Endodermal cell (in vitro differentiated cells): ENCODE results near the gene CPZ. TPM values are rescaled to one million over a fixed set of nuclear protein-coding genes. Genes with fewer than 3 reads are reported as not detected.
"Not testable (repeated sequence)": the region's sequence is repeated elsewhere in the genome, so short reads cannot be mapped to it uniquely, and the experiment has no call there.

Source experiments
- DNase-seq: peaks from one replicate; pipeline ENCODE4 v3.0.0-alpha.2; 2017
- H3K27ac ChIP-seq: 2 replicates; pipeline ENCODE4 v1.5.1; 2013; ENCODE audit warnings: mild to moderate bottlenecking, low read depth, low read length, moderate library complexity
- H3K27me3 ChIP-seq: 2 replicates; pipeline ENCODE4 v1.6.1; 2013; ENCODE audit warnings: mild to moderate bottlenecking, low read length, moderate library complexity; ENCODE audit not compliant: insufficient read depth, control insufficient read depth, poor library complexity, severe bottlenecking
- H3K36me3 ChIP-seq: 2 replicates; pipeline ENCODE4 v1.7.0; 2013; ENCODE audit warnings: mild to moderate bottlenecking, low read length, moderate library complexity; ENCODE audit not compliant: control insufficient read depth, insufficient read depth
- H3K4me1 ChIP-seq: one replicate; pipeline ENCODE4 v1.7.0; 2013; ENCODE audit warnings: low read length; ENCODE audit not compliant: control insufficient read depth, insufficient read depth
- H3K4me3 ChIP-seq: 2 replicates; pipeline ENCODE4 v1.5.1; 2013; ENCODE audit warnings: mild to moderate bottlenecking, low read length, moderate library complexity
- H3K9ac ChIP-seq: 2 replicates; pipeline ENCODE4 v1.6.1; 2013; ENCODE audit warnings: mild to moderate bottlenecking, low read length, moderate library complexity; ENCODE audit not compliant: poor library complexity, severe bottlenecking; ENCODE audit errors: extremely low read depth
- H3K9me3 ChIP-seq: 2 replicates; pipeline ENCODE4 v1.6.1; 2013; ENCODE audit warnings: mild to moderate bottlenecking, low read length, moderate library complexity; ENCODE audit not compliant: control insufficient read depth
- H3K27ac Mint-ChIP-seq: 2 replicates; pipeline ENCODE4 v1.8.0; 2020; ENCODE audit warnings: mixed read lengths
- H3K27me3 Mint-ChIP-seq: 2 replicates; pipeline ENCODE4 v1.8.0; 2021; ENCODE audit warnings: mild to moderate bottlenecking, mixed read lengths; ENCODE audit not compliant: insufficient read depth
- H3K36me3 Mint-ChIP-seq: 2 replicates; pipeline ENCODE4 v1.8.0; 2020; ENCODE audit warnings: low read depth, mixed read lengths
- H3K4me1 Mint-ChIP-seq: 2 replicates; pipeline ENCODE4 v1.8.0; 2020; ENCODE audit warnings: mixed read lengths
- H3K4me3 Mint-ChIP-seq: 2 replicates; pipeline ENCODE4 v1.8.0; 2020; ENCODE audit warnings: mild to moderate bottlenecking, moderate library complexity, mixed read lengths
- H3K9me3 Mint-ChIP-seq: 2 replicates; pipeline ENCODE4 v1.8.0; 2020; ENCODE audit warnings: mild to moderate bottlenecking, mixed read lengths
- CTCF ChIP-seq: fragments of 200-600 bp; sonication (generic); conservative IDR thresholded peaks from 2 replicates; pipeline ENCODE4 v1.5.0; 2021; ENCODE audit warnings: antibody characterized with exemption, mild to moderate bottlenecking
- WGBS, 2 experiments: methylation state at CpG; one replicate each; pipeline versions ENCODE4 v1.1.5 to v1.1.7; 2013; ENCODE audit warnings: missing lambda C conversion rate in 2 of 2, mixed read lengths in 1 of 2; ENCODE audit not compliant: insufficient coverage in 1 of 2, insufficient read length in 1 of 2; 5-methylcytosine and 5-hydroxymethylcytosine counted together
- total RNA-seq, 2 donors: library from RNA; stranded (reverse); fragmentation: NEBNext Ultra II Directional in 1 of 2; extraction: Animal tissue kit (Norgen Biotek cat#: 25700) in 1 of 2; gene quantifications; 2 replicates in 1 of 2; 3 replicates in 1 of 2; pipeline ENCODE4 v1.2.1, GENCODE V29; 2021

The CPZ gene
- total RNA-seq, 2 donors from 2014 or later: 23.9 to 33.6 TPM

- TF ChIP-seq CTCF: no peak
- Mint-ChIP-seq H3K9me3 (no peaks in the 10 kb centered on the region), H3K27ac (no peak overlapping the region), H3K4me3 (no peak overlapping the region), H3K4me1 (no peaks in the 10 kb centered on the region), H3K36me3 (peaks cover 18% of the 10 kb centered on the region), H3K27me3 (no peaks in the 10 kb centered on the region)
- WGBS, 2 experiments: 90 to 91% methylated on average over 19 to 21 of the region's 21 CpGs
- H3K9me3 ChIP-seq: no peaks in the 10 kb centered on the region
- H3K27ac ChIP-seq: no peak overlapping the region
- no peak for DNase-seq
- no peaks in the 10 kb centered on the region for H3K27me3 ChIP-seq
- no peak overlapping the region for H3K9ac ChIP-seq
- no peak overlapping the region for H3K4me3 ChIP-seq
- H3K36me3 ChIP-seq: no peaks in the 10 kb centered on the region
- no peaks in the 10 kb centered on the region for H3K4me1 ChIP-seq
These were observed 25.0 kb downstream of the CPZ start for GRCh38 chr4:8617486-8618040.

GRCh38 chr4:8618421-8618820 lies 25.9 kb downstream of the CPZ start:
- Mint-ChIP-seq H3K36me3 (peaks cover 18% of the 10 kb centered on the region), H3K27me3 (no peaks in the 10 kb centered on the region), H3K4me3 (no peak overlapping the region), H3K4me1 (no peaks in the 10 kb centered on the region), H3K27ac (no peak overlapping the region), H3K9me3 (no peaks in the 10 kb centered on the region)
- H3K36me3 ChIP-seq: no peaks in the 10 kb centered on the region
- DNase-seq: no peak
- no peaks in the 10 kb centered on the region for H3K4me1 ChIP-seq
- H3K27ac ChIP-seq: no peak overlapping the region
- H3K9me3 ChIP-seq: no peaks in the 10 kb centered on the region
- no peak overlapping the region for H3K4me3 ChIP-seq
- TF ChIP-seq CTCF: no peak
- no peaks in the 10 kb centered on the region for H3K27me3 ChIP-seq
- H3K9ac ChIP-seq: no peak overlapping the region
- WGBS, 2 experiments: 95 to 96% methylated on average over 13 to 15 of the region's 15 CpGs

- DNase-seq: no peak
- no peaks in the 10 kb centered on the region for H3K36me3 ChIP-seq
- Mint-ChIP-seq H3K27ac (no peak overlapping the region), H3K36me3 (peaks cover 18% of the 10 kb centered on the region), H3K4me3 (no peak overlapping the region), H3K9me3 (no peaks in the 10 kb centered on the region), H3K27me3 (no peaks in the 10 kb centered on the region), H3K4me1 (no peaks in the 10 kb centered on the region)
- no peak overlapping the region for H3K9ac ChIP-seq
- no peaks in the 10 kb centered on the region for H3K27me3 ChIP-seq
- TF ChIP-seq CTCF: no peak
- H3K4me1 ChIP-seq: no peaks in the 10 kb centered on the region
- no peak overlapping the region for H3K4me3 ChIP-seq
- H3K9me3 ChIP-seq: no peaks in the 10 kb centered on the region
- no peak overlapping the region for H3K27ac ChIP-seq
- WGBS, 2 experiments: 92 to 94% methylated on average over 23 to 28 of the region's 28 CpGs
These were observed 26.6 kb downstream of the CPZ start for GRCh38 chr4:8618961-8619720.

- H3K27ac ChIP-seq, H3K4me3 Mint-ChIP-seq, H3K9ac ChIP-seq, H3K9me3 Mint-ChIP-seq, H3K27me3 Mint-ChIP-seq, DNase-seq, H3K4me1 Mint-ChIP-seq, H3K9me3 ChIP-seq, H3K36me3 ChIP-seq, H3K4me1 ChIP-seq, H3K4me3 ChIP-seq, H3K27me3 ChIP-seq, H3K36me3 Mint-ChIP-seq, H3K27ac Mint-ChIP-seq: not testable (repeated sequence)
- WGBS, 2 experiments: 89% methylated on average over 5 of the region's 14 CpGs; no CpG with 5 or more reads in 1 of the 2 experiments
These were observed 28.6 kb downstream of the CPZ start for GRCh38 chr4:8621135-8621534.

- H3K9ac ChIP-seq, H3K36me3 Mint-ChIP-seq, H3K9me3 ChIP-seq, H3K4me3 Mint-ChIP-seq, H3K4me1 ChIP-seq, H3K9me3 Mint-ChIP-seq, DNase-seq, H3K27me3 Mint-ChIP-seq, H3K4me3 ChIP-seq, H3K4me1 Mint-ChIP-seq, H3K27ac Mint-ChIP-seq, H3K36me3 ChIP-seq, H3K27me3 ChIP-seq, H3K27ac ChIP-seq: not testable (repeated sequence)
- no CpG with 5 or more reads among the region's 29 CpGs for WGBS, 2 experiments
These were observed 32.2 kb downstream of the CPZ start for GRCh38 chr4:8624601-8625272.
